Measurements from ENCODE around the gene VPS54. TPM values are rescaled to one million over a fixed set of nuclear protein-coding genes. Genes with fewer than 3 reads are reported as not detected.
"Not testable (repeated sequence)": the region's sequence is repeated elsewhere in the genome, so short reads cannot be mapped to it uniquely, and the experiment has no call there.

Gene VPS54
- polyA plus RNA-seq, 1 of the 3 experiments (the other 2 are of a cell fraction), result 5.3 TPM

DNA sequence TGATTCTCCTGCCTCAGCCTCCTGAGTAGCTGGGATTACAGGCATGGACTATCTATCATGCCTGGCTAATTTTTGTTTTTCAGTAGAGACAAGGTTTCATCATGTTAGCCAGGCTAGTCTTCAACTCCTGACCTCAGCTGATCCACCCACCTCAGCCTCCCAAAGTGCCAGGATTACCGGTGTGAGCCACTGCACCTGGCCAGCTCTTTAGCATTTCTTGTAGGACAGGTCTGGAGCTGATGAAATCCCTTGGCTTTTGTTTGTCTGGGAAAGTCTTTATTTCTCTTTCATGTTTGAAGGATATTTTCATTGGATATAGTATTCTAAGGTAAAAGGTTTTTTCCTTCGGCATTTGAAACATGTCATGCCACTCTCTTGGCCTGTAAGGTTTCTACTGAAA, 20.2 kb downstream of the VPS54 start (continued):
- TF ChIP-seq USF2 (IDR thresholded peaks at IDR 0.05; ENCODE audit: borderline replicate concordance, low read depth, low read length), result no peak
- no peak for TF ChIP-seq SIN3A (IDR thresholded peaks at IDR 0.05; ENCODE audit: borderline replicate concordance, low read depth, low read length)
- no peak for TF ChIP-seq FOXJ3 (CRISPR knock-in tag; IDR thresholded peaks at IDR 0.05)
- TF ChIP-seq JUND (IDR thresholded peaks at IDR 0.05), result no peak
- no peak for TF ChIP-seq MXI1 (IDR thresholded peaks at IDR 0.05; ENCODE audit: low read depth, low read length)
- no peak for TF ChIP-seq RCOR1 (IDR thresholded peaks at IDR 0.05; ENCODE audit: low read length)

DNA sequence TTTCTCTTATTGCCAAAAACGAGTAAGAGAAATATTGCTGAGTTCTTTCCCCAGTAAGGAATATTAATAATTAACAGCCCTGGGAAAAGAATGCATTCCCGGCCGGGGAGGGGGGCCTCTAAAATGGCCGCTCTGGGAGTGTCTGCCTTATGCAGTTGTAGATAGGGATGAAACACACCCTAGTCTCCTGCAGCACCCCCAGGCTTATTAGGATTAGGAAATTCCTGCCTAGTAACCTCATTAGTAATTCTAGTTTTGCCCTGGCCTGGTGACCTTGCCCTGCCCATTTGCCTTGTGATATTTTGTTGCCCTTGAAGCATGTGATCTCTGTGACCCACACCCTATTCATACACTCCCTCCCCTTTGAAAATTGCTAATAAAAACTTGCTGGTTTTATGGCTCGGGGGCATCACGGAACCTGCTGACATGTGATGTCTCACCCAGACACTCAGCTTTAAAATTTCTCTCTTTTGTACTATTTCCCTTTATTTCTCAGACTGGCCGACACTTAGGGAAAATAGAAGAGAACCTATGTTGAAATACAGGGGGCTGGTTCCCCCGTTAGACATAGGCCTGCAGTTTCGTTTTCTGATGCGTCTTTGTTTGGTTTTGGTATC, 22.5 kb downstream of the VPS54 start:
- H3K4me2 ChIP-seq; H3K4me3 ChIP-seq (ENCODE audit: low read depth in 2 of 2, low read length in 1 of 2); H3K27ac ChIP-seq (ENCODE audit: low read depth in 2 of 2, low read length in 1 of 2); H2AFZ ChIP-seq (ENCODE audit: low read depth); CTCF ChIA-PET; H3K4me1 ChIP-seq (ENCODE audit: control insufficient read depth in 1 of 2, insufficient read depth in 2 of 2, low read depth in 1 of 2, low read length in 1 of 2); POLR2A ChIA-PET; H3K27me3 ChIP-seq (ENCODE audit: insufficient read depth); H3K9me2 ChIP-seq; H3F3A ChIP-seq (replicated peaks; ENCODE audit: insufficient read depth); H4K20me1 ChIP-seq (ENCODE audit: insufficient read depth); H3K9ac ChIP-seq; H3K9me3 ChIP-seq; DNase-seq: not testable (repeated sequence)
- WGBS (ENCODE audit: low lambda C conversion rate), result 84% methylated on average over 10 of the region's 10 CpGs
- H3K36me3 ChIP-seq (replicated peaks in 1 of 2; ENCODE audit: control insufficient read depth in 1 of 2, insufficient read depth in 2 of 2, low read length in 1 of 2), result peaks cover 2 to 22% of the 10 kb centered on the region in 2 experiments
- H3K79me2 ChIP-seq (ENCODE audit: insufficient read depth), result peaks cover 46% of the 10 kb centered on the region

DNA sequence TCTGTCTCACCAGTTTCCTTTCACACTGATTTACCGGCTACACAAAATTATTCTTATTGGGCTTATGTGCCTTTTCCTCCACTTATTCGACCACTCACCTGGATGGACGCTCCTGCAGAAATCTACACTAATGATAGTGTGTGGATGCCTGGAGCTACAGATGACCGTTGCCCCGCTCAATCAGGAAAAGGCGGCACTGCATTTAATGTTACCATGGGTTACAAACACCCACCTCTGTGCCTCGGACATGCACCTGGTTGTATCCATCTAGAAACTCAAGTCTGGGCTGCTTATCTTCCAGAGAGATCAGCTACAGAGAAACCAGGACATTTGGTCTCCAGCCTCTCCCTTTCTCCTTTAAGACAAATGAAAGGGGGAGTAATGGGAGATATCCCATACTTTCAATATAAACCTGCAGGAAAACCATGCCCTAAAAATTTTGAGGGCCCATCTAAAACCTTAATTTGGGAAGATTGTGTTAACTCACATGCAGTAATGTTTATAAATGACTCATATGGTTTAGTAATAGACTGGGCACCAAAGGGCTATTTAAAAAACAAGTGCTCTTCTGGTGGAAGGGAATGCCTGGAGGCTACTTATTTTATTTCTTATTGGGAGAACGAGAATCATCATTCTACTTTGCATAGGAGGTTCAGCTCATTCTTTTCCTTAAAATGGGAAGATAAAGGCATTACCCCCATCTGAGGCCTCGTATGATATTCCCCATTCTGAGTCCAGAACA, 24.7 kb downstream of the VPS54 start:
- Histone ChIP-seq H3K79me2 (ENCODE audit: insufficient read depth) (peaks cover 43% of the 10 kb centered on the region), H3K36me3 (replicated peaks in 1 of 2; ENCODE audit: control insufficient read depth in 1 of 2, insufficient read depth in 2 of 2, low read length in 1 of 2) (peaks cover 0 to 20% of the 10 kb centered on the region in 2 experiments)
- H3K4me2 ChIP-seq; H3K27me3 ChIP-seq (ENCODE audit: insufficient read depth); H3K4me3 ChIP-seq (ENCODE audit: low read depth in 2 of 2, low read length in 1 of 2); H3K9me3 ChIP-seq; H3F3A ChIP-seq (replicated peaks; ENCODE audit: insufficient read depth); POLR2A ChIA-PET; H3K9ac ChIP-seq; DNase-seq; H4K20me1 ChIP-seq (ENCODE audit: insufficient read depth); H3K4me1 ChIP-seq (ENCODE audit: control insufficient read depth in 1 of 2, insufficient read depth in 2 of 2, low read depth in 1 of 2, low read length in 1 of 2); H3K9me2 ChIP-seq; H3K27ac ChIP-seq (ENCODE audit: low read depth in 2 of 2, low read length in 1 of 2); H2AFZ ChIP-seq (ENCODE audit: low read depth); CTCF ChIA-PET: not testable (repeated sequence)
- WGBS (ENCODE audit: low lambda C conversion rate), result 96% methylated on average over 9 of the region's 9 CpGs

DNA sequence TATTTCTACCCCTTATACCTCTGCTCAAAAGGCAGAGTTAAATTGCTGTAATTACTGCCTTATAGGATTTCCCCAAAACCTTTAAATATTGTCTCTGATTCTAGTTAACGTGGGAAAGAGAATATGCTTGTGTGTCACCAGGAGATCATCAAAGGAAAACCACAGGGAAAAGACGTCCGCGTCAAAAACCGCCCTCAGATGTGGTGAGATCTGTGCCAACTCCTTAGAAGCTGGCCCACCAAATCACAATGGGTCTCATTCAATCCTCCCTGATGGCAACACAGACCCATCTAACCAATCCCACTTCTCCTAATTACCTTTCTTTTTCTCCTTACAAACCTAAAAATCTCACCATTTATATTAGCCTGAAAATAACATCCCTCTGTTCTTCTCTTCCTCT, 25.4 kb downstream of the VPS54 start:
- ChIA-PET POLR2A (no interaction called here), CTCF (no interaction called here)
- no peak for DNase-seq
- Histone ChIP-seq H3K9me2 (no peaks in the 10 kb centered on the region), H3K27me3 (ENCODE audit: insufficient read depth) (no peaks in the 10 kb centered on the region), H3K4me2 (no peak overlapping the region), H2AFZ (ENCODE audit: low read depth) (no peak overlapping the region), H3K4me1 (ENCODE audit: control insufficient read depth in 1 of 2, insufficient read depth in 2 of 2, low read depth in 1 of 2, low read length in 1 of 2) (no peaks in the 10 kb centered on the region; a peak in 1 of 4 replicates), H3K79me2 (ENCODE audit: insufficient read depth) (peaks cover 42% of the 10 kb centered on the region), H3F3A (replicated peaks; ENCODE audit: insufficient read depth) (no peaks in the 10 kb centered on the region), H3K36me3 (replicated peaks in 1 of 2; ENCODE audit: control insufficient read depth in 1 of 2, insufficient read depth in 2 of 2, low read length in 1 of 2) (peaks cover 0 to 21% of the 10 kb centered on the region in 2 experiments), H3K4me3 (ENCODE audit: low read depth in 2 of 2, low read length in 1 of 2) (no peak overlapping the region), H3K9me3 (no peaks in the 10 kb centered on the region), H3K27ac (ENCODE audit: low read depth in 2 of 2, low read length in 1 of 2) (no peak overlapping the region), H3K9ac (no peak overlapping the region), H4K20me1 (ENCODE audit: insufficient read depth) (no peaks in the 10 kb centered on the region)
- over 99% methylated on average over 5 of the region's 5 CpGs for WGBS (ENCODE audit: low lambda C conversion rate)
- no peak for TF ChIP-seq NRF1 (IDR thresholded peaks at IDR 0.05; ENCODE audit: low read depth, low read length)
- TF ChIP-seq FOXJ3 (CRISPR knock-in tag; IDR thresholded peaks at IDR 0.05), result no peak
- no peak for TF ChIP-seq USF2 (IDR thresholded peaks at IDR 0.05; ENCODE audit: borderline replicate concordance, low read depth, low read length)
- no peak for TF ChIP-seq TAF1 (IDR thresholded peaks at IDR 0.05; ENCODE audit: borderline replicate concordance, low read depth, low read length)
- no peak for TF ChIP-seq TEAD4 (IDR thresholded peaks at IDR 0.05; ENCODE audit: borderline replicate concordance, insufficient read depth)
- TF ChIP-seq MEF2A (IDR thresholded peaks at IDR 0.05; ENCODE audit: borderline replicate concordance, low read depth), result no peak
- no peak for TF ChIP-seq EZH2phosphoT487 (IDR thresholded peaks at IDR 0.05; ENCODE audit: borderline replicate concordance, low read depth)
- no peak for TF ChIP-seq ZBTB33 (IDR thresholded peaks at IDR 0.05; ENCODE audit: borderline replicate concordance, low read depth)
- no peak for TF ChIP-seq ELF1 (IDR thresholded peaks at IDR 0.05)
- no peak for TF ChIP-seq RXRA (IDR thresholded peaks at IDR 0.05; ENCODE audit: borderline replicate concordance, low read depth)
